ENCODE measurements around the gene FBN1. TPM values are rescaled to one million over a fixed set of nuclear protein-coding genes. Genes with fewer than 3 reads are reported as not detected.

Gene FBN1
- total and polyA plus RNA-seq, 7 donors = 1.2 to 173 (median 57.0) TPM

- DNase-seq = no peak
- H3K4me3 ChIP-seq = no peak overlapping the region
- intact Hi-C loops (cut with DNase I) = no loop called here
- H3K27ac ChIP-seq = peak overlapping the region in 3 of 4 donors; percentile 19 to 67 (median 35)
- H3K27me3 ChIP-seq = no peaks in the 10 kb centered on the region
- no peak for TF ChIP-seq POLR2A (IDR thresholded peaks at IDR 0.05)
- TF ChIP-seq POLR2AphosphoS5 (IDR thresholded peaks at IDR 0.05) = no peak
- no peak for TF ChIP-seq CTCF (IDR thresholded peaks at IDR 0.05)
- no peak for TF ChIP-seq EP300 (IDR thresholded peaks at IDR 0.05)
- H3K4me1 ChIP-seq = peaks cover 0 to 15% (median 0%) of the 10 kb centered on the region in 4 donors
- no peaks in the 10 kb centered on the region for H3K36me3 ChIP-seq
- WGBS, 2 donors = 40 to 60% methylated on average over 7 of the region's 7 CpGs
- no peaks in the 10 kb centered on the region for H3K9me3 ChIP-seq
Observed at GRCh38 chr15:48627260-48627940, 18.1 kb downstream of the FBN1 start.

- no peak overlapping the region for H3K4me3 ChIP-seq
Observed at GRCh38 chr15:48625126-48625525, 20.4 kb downstream of the FBN1 start.

GRCh38 chr15:48624700-48625099, 20.8 kb downstream of the FBN1 start:
- Histone ChIP-seq H3K36me3 (no peaks in the 10 kb centered on the region), H3K9me3 (no peaks in the 10 kb centered on the region), H3K27ac (no peak overlapping the region), H3K27me3 (no peaks in the 10 kb centered on the region), H3K4me3 (no peak overlapping the region), H3K4me1 (peaks cover 0 to 15% (median 0%) of the 10 kb centered on the region in 4 donors)
- DNase-seq = no peak
- 85 to 88% methylated on average over 4 of the region's 4 CpGs for WGBS, 2 donors
- intact Hi-C loops (cut with DNase I) = no loop called here
- TF ChIP-seq EP300 (IDR thresholded peaks at IDR 0.05) (no peak), POLR2A (IDR thresholded peaks at IDR 0.05) (no peak), POLR2AphosphoS5 (IDR thresholded peaks at IDR 0.05) (no peak), CTCF (IDR thresholded peaks at IDR 0.05) (no peak)

More at GRCh38 chr15:48625126-48625525, 20.4 kb downstream of the FBN1 start:
- H3K9me3 ChIP-seq = no peaks in the 10 kb centered on the region
- no peak for TF ChIP-seq POLR2AphosphoS5 (IDR thresholded peaks at IDR 0.05)
- no peak for TF ChIP-seq CTCF (IDR thresholded peaks at IDR 0.05)
- TF ChIP-seq POLR2A (IDR thresholded peaks at IDR 0.05) = no peak
- TF ChIP-seq EP300 (IDR thresholded peaks at IDR 0.05) = no peak
- 87 to 94% methylated on average over 2 of the region's 2 CpGs for WGBS, 2 donors
- no peaks in the 10 kb centered on the region for H3K36me3 ChIP-seq
- H3K27ac ChIP-seq = no peak overlapping the region
- intact Hi-C loops (cut with DNase I) = no loop called here
- no peak for DNase-seq
- no peaks in the 10 kb centered on the region for H3K27me3 ChIP-seq
- peaks cover 0 to 15% (median 0%) of the 10 kb centered on the region in 4 donors for H3K4me1 ChIP-seq

- intact Hi-C loops (cut with DNase I) = no loop called here
- no peaks in the 10 kb centered on the region for H3K9me3 ChIP-seq
Observed at GRCh38 chr15:48623456-48623855, 22.1 kb downstream of the FBN1 start.

GRCh38 chr15:48622237-48622636, 23.3 kb downstream of the FBN1 start:
- intact Hi-C loops (cut with DNase I) = no loop called here
- TF ChIP-seq EP300 (IDR thresholded peaks at IDR 0.05) = no peak
- no peak for TF ChIP-seq POLR2AphosphoS5 (IDR thresholded peaks at IDR 0.05)
- TF ChIP-seq CTCF (IDR thresholded peaks at IDR 0.05) = no peak
- TF ChIP-seq POLR2A (IDR thresholded peaks at IDR 0.05) = no peak
- Histone ChIP-seq H3K4me1 (peaks cover 0 to 15% (median 10%) of the 10 kb centered on the region in 4 donors), H3K27me3 (no peaks in the 10 kb centered on the region), H3K4me3 (no peak overlapping the region), H3K9me3 (no peaks in the 10 kb centered on the region), H3K27ac (peak overlapping the region in 1 of 4 donors; percentile 48), H3K36me3 (no peaks in the 10 kb centered on the region)
- no peak for DNase-seq
- WGBS, 2 donors = 85 to 89% methylated on average over 2 of the region's 2 CpGs

More at GRCh38 chr15:48623456-48623855, 22.1 kb downstream of the FBN1 start:
- Histone ChIP-seq H3K36me3 (no peaks in the 10 kb centered on the region), H3K27ac (no peak overlapping the region), H3K4me1 (peaks cover 0 to 15% (median 1%) of the 10 kb centered on the region in 4 donors), H3K4me3 (no peak overlapping the region), H3K27me3 (no peaks in the 10 kb centered on the region)
- TF ChIP-seq EP300 (IDR thresholded peaks at IDR 0.05) (no peak), POLR2AphosphoS5 (IDR thresholded peaks at IDR 0.05) (no peak)
- WGBS, 2 donors = 90 to 91% methylated on average over 1 of the region's 1 CpG
- no peak for DNase-seq

Data from sigmoid colon (tissue), 7 donors.